Amniotic stem cell (primary cell): ENCODE measurements around the gene BDKRB1.

Source experiments
- DNase-seq: peaks from one replicate; lab custom pipeline; 2025; lab: John Stamatoyannopoulos, UW

BDKRB1 gene

GRCh38 chr14:96261772-96262655, 6.0 kb downstream of the BDKRB1 start:
- DNase-seq: no peak

GRCh38 chr14:96263347-96264199, 7.6 kb downstream of the BDKRB1 start:
- no peak for DNase-seq

- no peak for DNase-seq
Measured at GRCh38 chr14:96264200-96264553, 8.2 kb downstream of the BDKRB1 start.

DNA sequence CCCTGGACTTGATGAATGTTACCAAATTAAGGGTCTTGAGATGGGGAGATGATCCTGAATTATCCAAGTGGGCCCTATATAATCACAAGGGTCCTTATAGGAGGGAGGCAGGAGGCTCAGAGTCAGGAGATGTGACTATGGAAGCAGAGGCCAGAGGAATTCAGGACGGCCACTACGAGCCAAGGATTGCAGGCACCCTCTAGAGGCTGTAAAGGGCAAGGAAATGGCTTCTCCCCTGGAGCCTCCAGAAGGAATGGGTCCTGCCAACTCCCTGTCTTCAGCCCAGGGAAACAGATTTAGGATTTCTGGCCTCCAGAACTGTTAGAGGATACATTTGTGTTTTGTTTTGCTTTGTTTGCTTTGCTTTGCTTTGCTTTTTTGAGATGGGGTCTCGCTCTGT, 8.8 kb downstream of the BDKRB1 start:
- DNase-seq: no peak

GRCh38 chr14:96265383-96266095, 9.5 kb downstream of the BDKRB1 start:
- DNase-seq: no peak

GRCh38 chr14:96267336-96267735, 11.3 kb downstream of the BDKRB1 start:
- DNase-seq: peak; percentile 44

- no peak for DNase-seq
Measured at GRCh38 chr14:96267916-96268315, 11.9 kb downstream of the BDKRB1 start.

DNA sequence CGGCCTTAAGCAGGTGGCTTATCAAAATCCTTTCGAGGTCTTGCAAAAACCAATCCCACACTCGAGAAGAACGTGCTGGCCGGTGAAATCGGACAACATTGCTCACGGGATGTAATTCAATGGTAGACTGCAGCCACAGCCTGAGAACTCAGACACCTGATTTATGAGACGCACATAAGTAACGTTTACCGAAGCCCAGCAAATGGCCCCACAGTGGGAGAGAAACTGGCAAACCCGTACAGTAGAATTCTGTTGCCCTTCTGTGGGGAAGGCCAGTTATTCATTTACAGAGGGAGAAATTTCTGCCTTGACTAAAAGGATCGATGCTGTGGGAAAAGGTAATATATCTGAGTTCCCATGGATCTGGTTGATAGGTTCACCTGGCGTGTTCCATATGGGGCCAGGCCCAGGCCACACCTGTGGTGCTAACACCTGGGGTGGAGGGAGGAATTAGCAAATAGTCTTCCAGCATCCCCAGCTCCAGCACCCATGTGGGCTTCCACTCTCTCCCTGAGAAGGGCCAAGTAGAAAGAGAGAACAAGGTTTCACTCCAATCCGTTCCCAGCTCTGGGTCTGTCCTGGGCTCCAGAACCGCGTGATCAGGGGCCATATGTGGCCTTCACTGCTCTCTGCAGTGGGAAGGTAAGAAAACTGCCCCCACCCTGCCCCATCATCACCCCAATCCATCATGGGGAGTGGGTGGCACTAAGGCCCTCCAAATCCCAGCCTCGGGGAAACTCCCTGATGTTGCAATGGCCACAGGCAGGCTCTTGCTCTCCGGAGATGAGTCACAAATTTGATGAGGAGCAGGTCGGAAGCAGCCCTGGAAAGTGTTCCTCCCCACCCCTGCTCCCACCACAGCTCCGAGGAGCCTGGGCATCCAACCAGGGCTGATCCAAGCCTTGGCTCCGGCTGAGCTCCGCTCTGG, 12.7 kb downstream of the BDKRB1 start:
- DNase-seq: peak; percentile 93

DNA sequence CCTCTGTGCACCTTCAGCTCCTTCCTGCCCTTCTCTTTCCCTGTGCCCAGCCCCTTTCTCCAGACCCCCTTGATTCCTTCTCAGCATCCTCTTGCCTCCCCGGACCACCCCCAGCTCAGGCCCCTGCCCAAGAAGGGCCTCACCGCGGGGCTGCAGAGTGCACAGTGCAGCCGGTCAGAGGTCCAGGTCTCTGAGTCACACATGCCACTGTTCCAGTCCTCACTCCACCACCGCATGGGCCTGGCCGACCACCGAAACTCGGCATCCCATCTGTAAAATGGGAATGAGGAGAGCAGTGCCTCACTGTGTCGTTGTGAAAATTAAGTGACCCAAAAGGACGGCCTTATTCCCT, 13.3 kb downstream of the BDKRB1 start:
- DNase-seq: no peak

- no peak for DNase-seq
Measured at GRCh38 chr14:96270565-96271420, 14.8 kb downstream of the BDKRB1 start.

DNA sequence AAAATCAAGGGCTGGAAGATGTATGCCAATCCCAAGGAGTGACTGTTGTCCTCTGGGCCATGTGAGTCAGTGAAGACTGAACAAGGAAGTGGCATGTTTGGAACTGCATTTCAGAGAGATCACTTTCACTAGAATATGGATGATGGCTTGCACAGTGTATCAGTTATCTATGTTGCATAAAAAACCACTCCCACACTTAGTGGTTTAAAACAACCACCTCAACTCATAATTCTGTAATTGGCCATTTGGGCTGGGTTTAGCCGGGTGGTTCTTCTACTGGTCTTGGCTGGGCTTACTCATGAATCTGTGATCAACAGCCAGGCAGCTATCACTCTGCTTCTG, 15.4 kb downstream of the BDKRB1 start:
- DNase-seq: no peak

GRCh38 chr14:96272777-96273473, 16.9 kb downstream of the BDKRB1 start:
- no peak for DNase-seq

GRCh38 chr14:96273629-96274028, 17.6 kb downstream of the BDKRB1 start:
- no peak for DNase-seq

GRCh38 chr14:96274122-96274521, 18.1 kb downstream of the BDKRB1 start:
- no peak for DNase-seq

GRCh38 chr14:96274543-96274942, 18.5 kb downstream of the BDKRB1 start:
- no peak for DNase-seq

DNA sequence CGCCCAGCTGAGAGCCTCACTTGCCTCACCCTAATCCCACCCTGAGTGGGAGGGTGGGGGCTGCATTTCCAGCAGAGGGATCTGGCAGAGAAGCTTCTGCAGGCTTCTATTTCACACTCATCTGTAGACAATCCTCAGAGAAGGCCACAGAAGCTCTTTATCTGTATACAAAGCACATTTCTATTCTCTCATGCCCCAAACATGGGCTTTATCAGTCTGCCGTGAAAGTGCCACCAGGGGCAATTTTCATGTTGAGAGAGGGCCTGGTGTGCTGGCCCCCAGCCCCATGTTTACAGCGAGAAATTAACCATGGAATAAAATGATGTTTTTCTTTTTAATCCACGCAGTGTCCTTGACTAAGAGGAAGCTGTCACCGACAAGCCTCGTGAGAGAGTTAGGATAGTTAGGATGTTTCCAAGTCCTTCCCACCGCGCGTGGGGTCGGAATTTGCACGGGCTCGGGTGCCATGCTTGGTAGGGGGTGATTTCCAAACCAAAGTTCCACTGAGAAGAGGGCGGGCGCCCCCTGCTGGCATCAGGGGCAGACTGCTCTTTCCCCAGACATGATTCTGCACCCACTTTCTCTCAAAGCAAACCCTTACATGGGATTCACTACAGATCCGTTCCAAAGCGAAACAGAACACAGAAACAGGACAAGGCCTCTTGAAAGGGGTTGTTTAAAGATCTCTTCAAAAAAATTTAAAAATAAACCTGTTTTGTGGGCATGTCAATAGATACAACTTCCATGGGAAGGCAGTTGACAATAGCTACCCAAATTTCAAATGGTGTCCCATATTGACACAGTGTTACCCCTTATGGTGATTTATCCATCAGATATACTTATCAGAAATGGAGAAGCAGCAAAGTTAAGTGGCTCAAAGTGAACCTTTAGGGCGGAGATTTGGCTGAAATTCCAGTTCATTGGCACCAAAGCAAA, 19.4 kb downstream of the BDKRB1 start:
- peak; percentile 41 for DNase-seq

- DNase-seq: no peak
Measured at GRCh38 chr14:96277890-96278289, 21.9 kb downstream of the BDKRB1 start.

DNA sequence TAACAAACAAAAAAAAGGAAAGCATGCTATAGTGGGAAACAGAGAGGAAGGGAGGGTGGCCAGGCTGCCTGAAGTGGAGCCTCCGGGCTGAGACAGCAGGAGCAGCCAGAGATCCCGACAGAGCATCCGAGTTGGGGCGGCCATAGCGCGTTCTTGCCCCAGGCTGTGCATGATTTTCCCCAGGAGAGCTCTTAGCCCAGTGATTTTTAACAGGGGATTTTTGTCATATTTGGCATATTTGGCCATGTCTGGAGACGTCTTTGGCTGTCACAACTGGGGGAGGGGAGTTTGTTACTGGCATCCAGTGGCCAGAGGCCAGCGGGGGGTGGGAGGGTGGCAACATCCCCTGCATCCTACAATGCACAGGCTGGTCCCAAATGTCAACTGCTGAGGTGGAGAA, 23.6 kb downstream of the BDKRB1 start:
- DNase-seq: no peak

GRCh38 chr14:96280104-96280503, 24.1 kb downstream of the BDKRB1 start:
- DNase-seq: no peak
